ENCODE data around the gene IGF2. TPM values are rescaled to one million over a fixed set of nuclear protein-coding genes. Genes with fewer than 3 reads are reported as not detected.

Gene IGF2
- total and polyA plus RNA-seq, 12 donors: 36.0 to 195 (median 81.6) TPM

GRCh38 chr11:2173150-2173693 is 34.0 kb upstream of the IGF2 start:
- no peaks in the 10 kb centered on the region for H3K36me3 ChIP-seq
- H3K9me3 ChIP-seq: no peaks in the 10 kb centered on the region
- H3K4me1 ChIP-seq: no peaks in the 10 kb centered on the region
- ATAC-seq (no peak), DNase-seq (no peak)
- 79 to 82% methylated on average over 16 of the region's 16 CpGs for WGBS, 2 donors
- intact Hi-C loops (cut with DNase I): no loop called here
- peaks cover 0 to 28% (median 0%) of the 10 kb centered on the region in 7 donors for H3K27me3 ChIP-seq
- no peak overlapping the region for H3K4me3 ChIP-seq
- no peak overlapping the region for H3K27ac ChIP-seq
- peak in 2 of 9 donors; percentile 3 to 31 for TF ChIP-seq CTCF (IDR thresholded peaks at IDR 0.05)

GRCh38 chr11:2172676-2173075 is 33.5 kb upstream of the IGF2 start:
- Histone ChIP-seq H3K9me3 (no peaks in the 10 kb centered on the region), H3K36me3 (no peaks in the 10 kb centered on the region), H3K27me3 (peaks cover 0 to 28% (median 3%) of the 10 kb centered on the region in 7 donors), H3K27ac (no peak overlapping the region), H3K4me1 (no peaks in the 10 kb centered on the region), H3K4me3 (no peak overlapping the region)
- no peak for DNase-seq
- 79 to 81% methylated on average over 12 of the region's 12 CpGs for WGBS, 2 donors
- ATAC-seq: no peak
- TF ChIP-seq CTCF (IDR thresholded peaks at IDR 0.05): no peak
- intact Hi-C loops (cut with DNase I): no loop called here

GRCh38 chr11:2171591-2172003 is 32.4 kb upstream of the IGF2 start, which contains the start of gene TH:
Gene TH, minus strand, starts transcription at chr11:2171815. Its CDS starts 29 bp downstream, at chr11:2171786.
- no peaks in the 10 kb centered on the region for H3K9me3 ChIP-seq
- ATAC-seq: no peak
- H3K27ac ChIP-seq: no peak within 1 kb of the TSS
- 69 to 73% methylated on average over 17 of the region's 17 CpGs for WGBS, 2 donors
- H3K36me3 ChIP-seq: no peaks in the 10 kb centered on the region
- H3K4me3 ChIP-seq: no peak within 1 kb of the TSS
- DNase-seq: no peak
- no peak for TF ChIP-seq CTCF (IDR thresholded peaks at IDR 0.05)
- H3K4me1 ChIP-seq: peaks cover 0 to 3% (median 2%) of the 10 kb centered on the region in 9 donors
- intact Hi-C loops (cut with DNase I): no loop called here
- peaks cover 0 to 31% (median 13%) of the 10 kb centered on the region in 7 donors for H3K27me3 ChIP-seq

GRCh38 chr11:2169626-2170570 is 30.7 kb upstream of the IGF2 start:
- intact Hi-C loops (cut with DNase I): loop anchor here in 1 of 10 donors (10.0 kb wide), 1 partner anchor 65 kb away; no protein-coding TSS in a partner anchor

More at GRCh38 chr11:2169626-2170570, 30.7 kb upstream of the IGF2 start:
- H3K27ac ChIP-seq: no peak overlapping the region
- H3K36me3 ChIP-seq: no peaks in the 10 kb centered on the region
- TF ChIP-seq CTCF (IDR thresholded peaks at IDR 0.05): no peak
- 76 to 80% methylated on average over 43 to 45 of the region's 45 CpGs for WGBS, 2 donors
- DNase-seq (no peak), ATAC-seq (no peak)
- peaks cover 0 to 12% (median 8%) of the 10 kb centered on the region in 9 donors for H3K4me1 ChIP-seq
- H3K9me3 ChIP-seq: no peaks in the 10 kb centered on the region
- peaks cover 0 to 47% (median 30%) of the 10 kb centered on the region in 7 donors for H3K27me3 ChIP-seq
- no peak overlapping the region for H3K4me3 ChIP-seq
